HG03039 (cell line): Measurements from ENCODE around the gene USP40.

Source experiments
- ATAC-seq: cut with Tn5 transposase; IDR thresholded peaks from one replicate; pipeline ENCODE4 v1.9.1; 2021; ENCODE audit warnings: mild to moderate bottlenecking, moderate library complexity; ENCODE audit not compliant: unreplicated experiment

Gene USP40

DNA sequence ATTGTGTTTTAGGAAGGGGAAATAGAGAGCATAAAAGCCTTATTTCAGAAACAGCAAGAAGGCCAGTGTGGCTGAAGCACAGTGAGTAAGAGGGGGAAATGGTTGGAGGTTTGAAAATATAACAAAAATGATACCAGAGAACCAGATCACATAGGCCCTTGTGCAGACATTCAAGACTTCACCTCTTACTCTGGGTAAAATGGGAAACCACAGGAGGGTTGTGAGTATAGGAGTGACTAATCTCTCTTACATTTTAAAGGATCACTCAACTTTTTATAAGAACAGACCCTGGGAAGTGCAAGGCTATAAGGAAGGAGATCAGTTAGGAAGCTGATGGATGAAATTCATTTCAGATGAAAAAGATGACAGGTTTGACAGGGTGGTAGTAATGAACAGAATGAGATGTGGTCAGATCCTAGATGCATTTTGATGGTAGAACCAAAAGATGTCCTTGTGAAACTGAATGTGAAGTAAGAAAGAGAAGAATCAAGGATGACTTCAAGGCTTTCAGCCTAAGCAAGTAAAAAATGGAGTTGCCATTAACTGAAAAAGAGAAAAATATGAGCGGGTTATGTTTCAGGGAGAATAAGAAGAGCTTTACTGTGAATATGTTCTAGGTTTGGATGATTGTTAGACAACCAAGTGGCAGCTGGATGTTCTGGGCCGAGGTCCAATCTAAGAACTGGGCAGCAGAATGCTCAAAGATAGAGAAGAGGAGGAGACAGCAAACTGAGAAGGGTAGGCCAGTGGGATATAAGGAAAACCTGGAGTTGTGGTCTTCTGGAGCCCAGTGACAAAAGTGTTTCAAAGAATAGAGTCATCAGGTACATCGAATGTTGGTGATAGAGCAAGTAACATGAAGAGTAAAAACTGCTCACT lies 65.1 kb downstream of the USP40 start:
- ATAC-seq: no peak

DNA sequence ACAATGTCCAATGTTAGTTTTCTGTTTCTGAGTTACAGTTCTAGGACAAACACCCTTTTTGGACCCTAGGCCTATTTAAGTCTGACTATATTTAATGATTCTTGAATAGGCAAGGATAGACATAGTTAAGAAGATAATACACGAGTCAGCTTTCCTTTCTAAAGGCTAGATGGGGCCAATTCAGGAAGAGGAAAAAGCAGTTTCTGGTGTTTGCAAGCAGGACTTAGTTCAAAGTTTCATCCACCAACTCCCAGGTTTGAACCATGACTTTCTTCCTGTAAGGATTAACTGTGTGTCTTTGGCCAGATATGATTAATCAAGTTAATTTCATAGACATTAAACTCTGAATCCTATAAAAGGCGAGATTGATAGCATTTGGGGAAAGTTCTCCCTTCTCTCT lies 66.7 kb downstream of the USP40 start:
- no peak for ATAC-seq

DNA sequence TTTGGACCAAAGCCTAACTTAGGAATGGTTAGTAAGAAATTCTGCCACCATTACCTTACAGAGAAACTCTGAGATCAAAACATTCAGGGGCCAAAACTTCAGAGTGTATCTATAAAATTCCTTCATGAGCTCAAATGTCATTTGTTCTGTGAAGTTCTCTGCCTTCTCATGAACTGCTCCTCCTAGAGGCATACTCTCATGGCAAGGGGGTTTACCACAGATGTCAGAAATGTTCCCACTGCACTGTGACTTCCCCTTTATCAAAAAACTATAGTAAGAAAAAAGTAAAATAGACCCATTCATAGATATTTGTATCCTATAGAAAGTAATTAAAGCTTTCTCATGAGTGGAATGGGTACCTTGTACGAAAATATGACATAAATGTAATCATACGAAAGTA lies 68.5 kb downstream of the USP40 start:
- ATAC-seq: no peak

DNA sequence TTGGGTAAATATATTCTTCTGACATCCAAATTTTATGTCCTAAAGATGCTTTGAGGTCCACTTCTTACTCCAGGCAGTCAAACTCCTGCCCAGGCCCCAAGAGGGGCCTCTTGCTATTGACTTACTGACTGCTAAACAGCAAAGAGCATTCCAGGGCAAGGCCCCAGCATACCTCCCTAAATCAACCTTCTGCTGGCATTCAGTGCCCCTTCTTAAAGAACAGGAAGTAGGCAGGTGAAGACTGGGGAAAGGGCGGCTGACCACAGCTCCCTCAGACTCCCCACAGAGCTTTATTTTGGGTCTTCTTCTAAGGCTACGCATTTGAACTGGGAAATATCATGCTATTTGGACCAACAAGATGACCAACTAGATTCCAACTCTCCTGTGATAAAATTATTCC lies 68.9 kb downstream of the USP40 start:
- no peak for ATAC-seq

DNA sequence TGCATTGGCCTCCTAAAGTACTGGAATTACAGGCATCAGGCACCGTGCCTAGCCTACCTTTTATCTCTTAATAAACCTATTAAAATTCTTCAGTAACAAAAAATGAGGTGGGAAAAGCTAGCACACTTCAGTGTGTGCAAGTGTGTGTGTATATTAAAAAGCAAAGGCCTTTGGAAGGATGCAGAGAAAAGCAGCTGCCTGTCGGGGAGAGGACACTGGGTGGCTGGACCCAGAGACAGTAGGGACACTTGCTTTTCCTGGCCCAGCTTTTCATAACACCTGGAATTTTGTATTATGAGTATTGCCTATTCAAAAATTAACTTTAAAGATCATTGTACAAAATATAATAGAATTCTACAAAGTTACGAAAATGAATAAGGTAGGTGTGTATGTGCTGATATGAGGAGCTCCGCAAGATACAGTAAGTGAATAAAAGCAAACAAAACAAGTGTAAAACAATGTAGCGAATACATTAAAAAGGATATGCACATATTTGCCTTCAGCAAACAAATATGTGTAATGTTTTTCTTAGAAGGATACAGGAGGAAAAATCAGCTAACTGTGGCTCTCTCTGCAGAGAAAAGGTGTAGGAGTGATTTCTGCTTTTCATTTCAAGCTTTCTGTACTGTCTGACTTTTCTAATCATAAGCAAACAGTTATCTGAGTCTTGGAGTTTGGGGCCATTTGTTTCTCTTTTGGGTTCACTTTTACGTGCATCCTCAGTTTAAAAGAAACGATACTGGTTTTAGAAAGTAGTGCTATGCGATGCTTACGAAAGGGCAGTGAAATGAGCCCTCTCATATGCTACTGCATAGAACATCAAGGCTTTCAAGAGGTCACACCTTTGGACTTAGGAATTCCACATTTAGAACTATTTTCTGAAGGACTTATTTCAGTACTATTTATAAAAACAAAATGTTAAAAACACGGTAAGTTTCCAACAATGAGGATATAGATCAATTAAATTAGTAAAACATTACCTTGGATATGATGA lies 70.8 kb downstream of the USP40 start:
- no peak for ATAC-seq

DNA sequence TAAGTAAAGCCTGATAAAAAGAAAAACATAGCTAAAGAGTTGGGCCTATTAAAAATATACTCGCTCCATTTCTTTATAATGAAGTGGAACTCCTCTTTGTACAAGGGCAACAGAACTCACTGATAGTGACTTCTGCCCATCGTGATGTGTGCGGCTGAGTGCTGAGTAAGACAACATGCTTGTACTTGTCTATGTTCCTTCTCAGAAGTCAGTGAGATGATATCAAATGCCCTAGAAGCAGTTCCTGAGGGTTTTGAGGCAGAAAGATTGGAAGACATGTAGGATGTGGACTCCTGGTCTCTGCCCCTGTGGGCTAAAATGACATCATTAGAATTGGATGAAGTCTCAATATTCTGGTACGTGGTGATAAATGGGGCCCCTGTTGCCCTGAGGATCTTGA lies 73.8 kb downstream of the USP40 start:
- ATAC-seq: no peak

DNA sequence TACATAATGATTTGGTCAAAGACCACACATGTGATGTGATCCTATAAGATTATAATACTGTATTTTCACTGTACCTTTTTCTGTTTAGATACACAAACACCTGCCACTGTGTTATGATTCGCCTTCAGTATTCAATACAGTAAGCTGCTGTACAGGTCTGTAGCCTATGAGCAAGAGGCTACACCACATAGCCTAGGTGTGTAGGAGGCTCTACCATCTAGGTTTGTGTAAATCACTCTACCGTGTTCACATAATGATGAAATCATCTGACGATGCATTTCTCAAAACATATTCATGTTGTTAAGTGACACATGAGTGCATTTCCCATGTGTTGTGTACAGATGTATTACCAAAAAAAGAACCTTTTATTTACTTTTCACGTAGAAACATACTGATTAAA lies 74.5 kb downstream of the USP40 start:
- ATAC-seq: no peak

DNA sequence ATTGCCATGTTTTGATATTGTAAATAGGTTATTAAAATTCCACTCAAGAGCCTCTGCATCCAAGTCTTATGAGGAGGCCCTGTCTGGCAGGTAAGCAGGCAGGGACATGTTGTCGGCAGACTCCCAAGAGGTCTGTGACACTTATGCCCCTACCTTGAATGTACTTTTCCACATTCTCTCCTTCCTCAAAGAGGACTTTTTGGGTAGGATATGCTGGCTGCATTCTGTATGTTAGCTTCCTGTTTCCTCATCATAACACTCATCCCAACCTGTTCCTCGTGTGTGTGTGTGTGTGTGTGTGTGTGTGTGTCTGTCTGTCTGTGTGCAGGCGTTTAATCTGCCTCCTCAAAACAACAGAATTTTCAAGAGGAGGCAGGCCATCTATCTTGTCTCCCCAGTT lies 75.3 kb downstream of the USP40 start:
- ATAC-seq: no peak

DNA sequence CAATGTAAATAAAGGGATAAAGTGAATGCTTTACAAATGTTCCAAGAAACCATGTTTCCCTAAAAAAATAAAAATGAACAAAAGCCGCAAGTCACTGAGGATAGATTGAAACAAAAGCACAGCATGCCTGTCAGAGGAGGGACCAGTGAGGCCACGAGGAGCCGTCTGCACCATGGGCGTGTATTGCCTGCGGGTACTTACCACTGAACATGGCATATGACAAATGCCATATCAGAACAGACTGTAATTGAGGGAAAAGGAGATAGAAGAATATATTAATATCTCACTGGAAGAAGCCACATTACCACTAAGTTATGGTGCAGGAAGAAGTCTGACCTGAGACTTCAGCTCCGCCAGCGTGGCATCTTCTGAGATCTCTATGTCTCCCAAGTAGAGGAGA lies 75.8 kb downstream of the USP40 start:
- no peak for ATAC-seq

DNA sequence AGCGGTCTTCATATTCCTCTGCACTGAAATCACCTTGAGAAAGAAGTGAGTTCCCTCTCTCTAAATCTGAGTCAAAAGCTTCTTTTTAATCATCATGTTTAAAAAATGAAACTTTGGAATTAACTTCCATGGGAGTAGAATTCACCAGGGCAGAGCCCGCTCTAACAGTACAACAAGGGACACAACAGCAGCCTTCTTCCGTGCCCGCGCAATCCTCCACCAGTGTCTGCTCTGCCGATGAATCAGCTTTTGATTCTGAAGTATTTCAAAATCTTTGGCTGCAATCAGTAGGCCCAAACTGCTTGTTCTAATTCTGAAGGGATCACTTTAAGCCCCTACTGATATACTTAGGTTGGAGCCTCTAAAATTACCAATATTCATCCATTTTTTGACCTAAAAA lies 76.9 kb downstream of the USP40 start:
- no peak for ATAC-seq

DNA sequence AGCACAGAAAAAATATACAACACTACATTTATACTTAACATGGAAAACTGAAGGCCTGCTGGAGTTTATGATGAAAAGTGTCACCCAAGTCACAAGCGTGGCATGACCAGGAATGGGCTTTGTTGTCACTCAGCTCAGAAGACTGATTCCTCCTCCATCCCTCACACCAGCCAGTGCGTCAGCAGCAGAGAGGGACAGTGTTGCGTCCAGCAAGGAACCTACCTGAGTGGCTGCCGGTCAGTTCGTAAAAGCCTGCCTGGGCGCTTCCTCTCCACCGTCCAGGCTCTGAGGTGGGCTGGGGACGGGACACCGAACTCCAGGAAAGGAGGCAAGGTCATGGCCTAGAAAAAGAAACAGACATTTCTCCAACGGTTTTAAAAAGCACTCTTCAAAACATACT lies 77.4 kb downstream of the USP40 start:
- no peak for ATAC-seq

DNA sequence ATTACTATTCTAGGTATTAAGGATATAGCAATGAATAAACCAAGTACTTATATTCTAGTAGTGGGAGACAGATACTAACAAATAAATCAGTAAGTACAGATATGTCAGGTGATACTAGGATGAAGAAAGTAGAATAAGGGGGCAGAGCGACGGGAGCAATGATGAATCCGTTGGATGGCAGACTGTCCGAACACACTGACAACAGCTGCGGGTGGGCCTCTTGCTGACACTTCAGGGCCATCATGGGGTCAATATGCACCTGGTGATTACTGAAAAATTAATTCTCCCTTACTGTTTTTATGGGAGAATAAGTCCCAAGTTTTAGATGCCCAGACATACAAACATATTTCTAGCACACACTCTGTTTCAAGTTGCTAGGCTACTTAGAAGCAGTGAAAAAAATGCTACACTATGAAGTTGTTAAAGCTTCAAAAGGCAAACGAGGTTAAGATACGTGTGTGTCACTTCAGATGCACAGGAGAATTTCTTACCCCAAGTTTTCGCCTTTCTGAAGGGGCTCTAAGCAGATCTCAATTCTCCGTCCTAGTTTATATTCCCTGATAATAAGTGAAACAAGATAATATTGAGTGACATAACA lies 78.7 kb downstream of the USP40 start:
- ATAC-seq: no peak

DNA sequence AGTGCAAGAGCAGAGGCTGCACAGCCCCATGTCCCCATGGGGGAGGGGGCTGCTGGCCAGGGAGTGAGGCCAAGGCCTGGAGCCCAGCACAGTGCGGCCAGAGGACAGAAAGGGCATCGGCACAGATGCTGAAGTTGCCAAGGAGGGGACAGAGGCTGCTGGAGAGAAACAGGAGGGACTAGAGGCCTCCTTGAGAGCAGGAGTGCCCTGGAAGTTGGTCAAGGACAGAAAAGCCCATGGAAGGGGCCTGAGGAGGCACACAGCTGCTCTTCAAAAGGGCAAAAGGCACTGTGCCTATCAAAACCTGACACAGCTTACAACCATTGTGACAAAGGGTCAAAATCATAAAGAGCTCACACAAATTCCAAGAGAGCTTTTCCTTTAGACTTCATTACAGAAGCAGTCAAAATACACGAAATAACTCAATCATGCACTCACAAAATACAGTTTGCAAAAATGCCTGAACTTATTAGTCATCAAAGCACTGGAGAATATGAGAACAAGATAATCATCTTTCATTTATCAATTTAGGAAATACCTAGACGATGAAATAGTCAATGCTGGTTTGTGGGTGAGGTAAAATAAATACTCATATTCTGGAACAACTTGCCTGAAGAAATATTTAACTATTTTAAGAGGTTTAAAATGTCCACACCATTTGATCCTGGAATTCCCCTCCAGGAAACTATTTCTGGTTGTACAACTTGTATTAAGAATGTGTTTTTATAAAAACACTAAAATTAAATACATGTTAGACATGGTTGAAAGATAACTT lies 79.6 kb downstream of the USP40 start:
- ATAC-seq: no peak

DNA sequence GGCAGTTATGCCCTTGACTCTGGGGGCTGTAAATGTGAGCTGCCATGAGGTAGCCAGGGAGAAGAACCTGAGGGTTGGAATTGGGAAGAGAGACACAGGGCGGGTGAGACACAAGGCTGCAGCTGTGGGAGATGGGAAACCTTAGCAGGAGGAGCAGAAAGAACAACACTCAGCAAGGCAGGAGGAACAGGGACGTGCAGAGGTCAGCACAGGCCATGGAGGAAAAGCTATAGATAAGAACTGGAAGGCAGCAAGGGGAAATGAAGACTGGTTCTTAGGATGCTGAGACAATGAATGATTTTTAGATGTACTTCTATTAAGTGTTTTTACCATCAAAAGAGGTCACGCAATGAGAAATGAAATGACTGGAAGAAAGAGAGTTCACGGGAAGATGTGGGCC lies 80.2 kb downstream of the USP40 start:
- no peak for ATAC-seq

DNA sequence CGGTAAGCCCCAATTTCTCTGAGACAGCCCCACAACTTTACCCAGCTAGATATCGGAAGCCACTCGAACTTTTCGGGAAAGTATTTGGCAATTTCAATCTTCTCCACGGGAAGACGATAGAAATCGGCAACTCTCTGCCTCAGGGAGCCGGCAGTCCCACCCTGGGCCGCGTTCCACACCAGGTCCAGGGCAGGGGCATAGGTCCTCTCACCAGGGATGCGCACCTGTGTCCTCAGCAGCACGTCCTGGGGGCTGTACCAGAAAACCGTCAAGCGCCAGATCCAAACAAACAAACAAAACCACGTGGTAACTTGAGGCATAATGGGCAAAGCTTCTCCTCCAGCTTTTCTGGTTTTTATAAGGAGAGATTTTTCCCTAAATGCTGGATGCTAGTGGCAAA lies 80.9 kb downstream of the USP40 start:
- ATAC-seq: no peak

DNA sequence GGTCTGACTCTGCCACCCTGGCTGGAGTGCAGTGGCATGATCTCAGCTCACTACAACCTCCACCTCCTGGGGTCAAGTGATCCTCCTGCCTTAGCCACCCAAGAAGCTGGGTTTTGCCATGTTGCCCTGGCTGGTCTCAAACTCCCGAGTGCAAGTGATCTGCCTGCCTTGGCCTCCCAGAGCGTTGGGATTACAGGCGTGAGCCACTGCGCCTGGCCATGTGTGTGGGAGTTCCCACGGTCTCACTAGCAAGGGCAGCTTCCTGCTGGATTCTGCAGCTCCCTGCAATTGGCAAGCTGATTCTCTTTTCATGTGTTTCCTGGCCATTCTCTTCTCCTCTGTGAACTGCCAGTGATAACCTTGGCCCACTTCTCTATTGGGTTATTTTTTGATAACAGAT lies 84.0 kb downstream of the USP40 start:
- no peak for ATAC-seq

DNA sequence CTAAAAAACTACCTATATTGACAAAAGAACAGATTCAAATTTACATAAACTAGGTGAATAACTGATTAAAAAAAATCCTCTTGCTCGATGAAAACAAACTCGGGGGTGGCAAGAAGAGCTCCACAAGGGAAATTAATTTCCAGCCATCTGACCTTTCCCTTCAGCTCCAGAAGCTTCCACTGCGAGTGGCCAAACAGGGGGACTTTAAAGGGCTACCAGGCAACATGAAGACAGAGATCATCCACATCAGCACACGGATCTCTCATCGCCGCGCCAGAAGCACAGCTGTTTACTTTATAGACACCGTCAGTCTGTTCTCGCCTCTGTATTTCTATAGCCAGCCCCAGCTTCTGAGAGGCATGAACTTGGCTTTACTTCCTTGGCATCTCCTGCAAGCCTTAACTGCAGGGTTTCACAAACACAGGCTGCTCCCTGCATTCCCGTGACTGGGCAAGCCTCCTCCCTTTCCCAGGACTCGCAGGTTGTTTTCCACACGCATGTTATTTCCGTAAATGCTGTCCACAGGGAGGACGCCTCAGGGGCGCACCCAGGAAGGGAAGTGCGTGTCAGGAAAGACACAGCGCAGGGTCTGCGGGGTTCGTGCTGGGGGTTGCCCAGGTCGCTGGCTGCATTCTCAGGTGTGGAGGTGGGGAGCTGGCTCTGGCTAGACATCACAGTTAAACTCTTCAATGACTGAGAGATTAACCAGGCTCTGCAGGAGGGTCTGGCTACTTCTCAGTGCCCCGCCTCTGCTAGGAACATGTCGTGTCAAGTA lies 85.0 kb downstream of the USP40 start:
- no peak for ATAC-seq

DNA sequence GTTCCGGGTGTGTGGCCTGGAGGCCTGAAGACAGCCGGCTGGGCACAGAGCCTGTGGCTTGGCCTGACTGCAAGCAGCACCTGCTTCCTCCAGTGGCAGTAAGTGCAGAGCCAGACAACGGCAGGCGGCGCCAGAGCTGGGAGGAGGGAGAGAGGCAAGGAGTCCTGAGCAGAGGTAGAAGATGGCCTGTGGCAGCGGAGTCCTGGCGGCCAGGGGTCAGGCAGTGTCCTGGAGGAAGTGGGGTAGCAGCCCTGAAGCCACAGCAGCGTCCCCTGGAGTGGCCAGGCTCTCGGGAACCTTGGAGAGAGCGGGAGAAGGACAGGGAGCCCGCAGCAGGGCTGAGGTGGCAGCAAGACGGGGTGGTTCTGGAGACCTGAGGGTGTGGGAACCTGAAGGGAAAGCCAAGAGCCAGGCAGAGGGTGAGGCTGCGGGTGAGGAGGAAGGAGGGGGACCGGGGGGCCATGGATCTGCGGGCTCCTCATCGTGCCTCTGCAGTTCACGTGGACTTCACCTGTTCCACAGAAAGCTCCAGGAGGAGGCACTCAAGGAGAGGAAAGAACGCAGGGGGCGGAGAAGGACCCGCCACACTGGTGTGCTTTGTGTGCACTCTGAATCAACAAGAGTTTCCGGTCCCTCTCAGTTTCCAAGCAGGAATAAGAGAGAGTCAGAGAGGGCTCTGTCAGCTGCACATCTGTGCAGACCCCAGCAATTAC lies 85.9 kb downstream of the USP40 start:
- ATAC-seq: no peak
